Activated CD4-positive, alpha-beta T cell treated with anti-CD3 and anti-CD28 coated beads for 36 hours (primary cell): ENCODE data around the gene SLX4IP. TPM values are rescaled to one million over a fixed set of nuclear protein-coding genes. Genes with fewer than 3 reads are reported as not detected.

Experiments
- ATAC-seq: fragments of 200-7000 bp; cut with Tn5 transposase; one replicate; pipeline ENCODE4 v1.10.0; 2021; ENCODE audit warnings: mild to moderate bottlenecking, moderate library complexity
- CTCF ChIA-PET: fragments of 350-600 bp; sonication (Branson Sonifier 250); formaldehyde crosslinking; loops from one replicate; lab custom pipeline; 2021; ENCODE audit warnings: antibody characterized with exemption; lab: Charles Lee
- POLR2A ChIA-PET: fragments of 350-600 bp; sonication (Branson Sonifier 250); formaldehyde crosslinking; loops from one replicate; lab custom pipeline; 2021; ENCODE audit warnings: antibody characterized with exemption, inconsistent platforms; lab: Charles Lee
- DNase-seq: peaks from one replicate; pipeline ENCODE4 v3.0.0-alpha.2; 2020
- H3K27ac Mint-ChIP-seq: one replicate; pipeline ENCODE4 v1.8.0; 2021; ENCODE audit warnings: mixed read lengths
- H3K27me3 Mint-ChIP-seq: one replicate; pipeline ENCODE4 v1.8.0; 2021; ENCODE audit warnings: mixed read lengths
- H3K36me3 Mint-ChIP-seq: one replicate; pipeline ENCODE4 v1.8.0; 2021; ENCODE audit warnings: low read depth, mixed read lengths
- H3K4me1 Mint-ChIP-seq: one replicate; pipeline ENCODE4 v1.8.0; 2021; ENCODE audit warnings: mixed read lengths
- H3K4me3 Mint-ChIP-seq: one replicate; pipeline ENCODE4 v1.8.0; 2021; ENCODE audit warnings: mild to moderate bottlenecking, moderate library complexity, mixed read lengths
- H3K9me3 Mint-ChIP-seq: one replicate; pipeline ENCODE4 v1.8.0; 2021; ENCODE audit warnings: low read depth, mixed read lengths
- intact Hi-C, 2 experiments: fragments of 100-400 bp; cut with DNase I in 1 of 2; cut with micrococcal nuclease in 1 of 2; formaldehyde crosslinking; loops; one replicate each; pipeline versions ENCODE4 v1.14.2 to v1.15.1; 2022 to 2024; cut with DNase I, micrococcal nuclease
- total RNA-seq, 2 experiments: library from RNA; stranded (reverse); gene quantifications; one replicate each; pipeline ENCODE4 v1.2.3, GENCODE V29; 2021

The SLX4IP gene
- total RNA-seq, 2 experiments from 2014 or later: 7.4 to 7.8 TPM

GRCh38 chr20:10497791-10498190, 62.7 kb downstream of the SLX4IP start:
- ChIA-PET CTCF (no interaction called here), POLR2A (no interaction called here)
- H3K4me3 Mint-ChIP-seq: no peak overlapping the region
- no peak for ATAC-seq
- intact Hi-C loops: no loop called here
- no peak for DNase-seq
- H3K4me1 Mint-ChIP-seq: peaks cover 33% of the 10 kb centered on the region
- H3K36me3 Mint-ChIP-seq: no peaks in the 10 kb centered on the region
- H3K27ac Mint-ChIP-seq: no peak overlapping the region
- no peaks in the 10 kb centered on the region for H3K27me3 Mint-ChIP-seq
- H3K9me3 Mint-ChIP-seq: peaks cover 3% of the 10 kb centered on the region

GRCh38 chr20:10498200-10498599, 63.1 kb downstream of the SLX4IP start:
- intact Hi-C loops: no loop called here
- Mint-ChIP-seq H3K9me3 (no peaks in the 10 kb centered on the region), H3K4me3 (no peak overlapping the region), H3K27ac (no peak overlapping the region), H3K4me1 (peaks cover 36% of the 10 kb centered on the region), H3K36me3 (no peaks in the 10 kb centered on the region), H3K27me3 (no peaks in the 10 kb centered on the region)
- ATAC-seq: no peak
- no peak for DNase-seq
- ChIA-PET CTCF (no interaction called here), POLR2A (no interaction called here)

- Mint-ChIP-seq H3K9me3 (no peaks in the 10 kb centered on the region), H3K27ac (peak overlapping the region; percentile 43), H3K4me1 (peaks cover 28% of the 10 kb centered on the region), H3K36me3 (no peaks in the 10 kb centered on the region), H3K4me3 (peak overlapping the region; percentile 63), H3K27me3 (no peaks in the 10 kb centered on the region)
- ChIA-PET CTCF (interaction anchor here (1.6 kb wide), 1 partner anchor 75 kb away, joined by 7 read pairs; no protein-coding TSS in a partner anchor), POLR2A (no interaction called here)
- peak; percentile 35 for DNase-seq
- ATAC-seq: peak; percentile 52
- intact Hi-C loops: loop anchor here (5.0 kb wide), 2 partner anchors 64 to 69 kb away; partner anchors contain the start of genes MKKS (in 1 of the 2) and SLX4IP (in 1 of the 2)
Measured at GRCh38 chr20:10501402-10501801, 66.3 kb downstream of the SLX4IP start.

- peaks cover 28% of the 10 kb centered on the region for H3K4me1 Mint-ChIP-seq
- H3K27me3 Mint-ChIP-seq: no peaks in the 10 kb centered on the region
- ChIA-PET POLR2A (no interaction called here), CTCF (no interaction called here)
- ATAC-seq (peak; percentile 80), DNase-seq (peak; percentile 45)
- peak overlapping the region; percentile 43 for H3K27ac Mint-ChIP-seq
- intact Hi-C loops: loop anchor here (5.0 kb wide), 2 partner anchors 65 to 70 kb away; partner anchors contain the start of genes MKKS (in 1 of the 2) and SLX4IP (in 1 of the 2)
- H3K36me3 Mint-ChIP-seq: no peaks in the 10 kb centered on the region
- H3K9me3 Mint-ChIP-seq: no peaks in the 10 kb centered on the region
- H3K4me3 Mint-ChIP-seq: peak overlapping the region; percentile 63
Measured at GRCh38 chr20:10502098-10502526, 67.0 kb downstream of the SLX4IP start.

- no peaks in the 10 kb centered on the region for H3K9me3 Mint-ChIP-seq
- peaks cover 22% of the 10 kb centered on the region for H3K4me1 Mint-ChIP-seq
- POLR2A ChIA-PET: no interaction called here
- intact Hi-C loops: loop anchor here (5.0 kb wide), 2 partner anchors 67 to 72 kb away; partner anchors contain the start of genes MKKS (in 1 of the 2) and SLX4IP (in 1 of the 2)
- no peak overlapping the region for H3K4me3 Mint-ChIP-seq
- CTCF ChIA-PET: interaction anchor here (1.1 kb wide), 1 partner anchor 11 kb away, joined by 3 read pairs; no protein-coding TSS in a partner anchor
- DNase-seq: no peak
- no peak for ATAC-seq
- no peak overlapping the region for H3K27ac Mint-ChIP-seq
- peaks cover 1% of the 10 kb centered on the region for H3K36me3 Mint-ChIP-seq
- H3K27me3 Mint-ChIP-seq: no peaks in the 10 kb centered on the region
Measured at GRCh38 chr20:10504608-10504993, 69.5 kb downstream of the SLX4IP start.

- ChIA-PET CTCF (interaction anchor here (1.1 kb wide), 1 partner anchor 11 kb away, joined by 3 read pairs; no protein-coding TSS in a partner anchor), POLR2A (no interaction called here)
- H3K27ac Mint-ChIP-seq: no peak overlapping the region
- peaks cover 22% of the 10 kb centered on the region for H3K4me1 Mint-ChIP-seq
- H3K4me3 Mint-ChIP-seq: no peak overlapping the region
- intact Hi-C loops: loop anchor here (5.0 kb wide), 2 partner anchors 68 to 73 kb away; partner anchors contain the start of genes MKKS (in 1 of the 2) and SLX4IP (in 1 of the 2)
- ATAC-seq: no peak
- DNase-seq: no peak
- H3K9me3 Mint-ChIP-seq: no peaks in the 10 kb centered on the region
- peaks cover 1% of the 10 kb centered on the region for H3K36me3 Mint-ChIP-seq
- no peaks in the 10 kb centered on the region for H3K27me3 Mint-ChIP-seq
Measured at GRCh38 chr20:10504994-10505730, 70.1 kb downstream of the SLX4IP start.

- ChIA-PET CTCF (no interaction called here), POLR2A (no interaction called here)
- H3K4me3 Mint-ChIP-seq: no peak overlapping the region
- peaks cover 19% of the 10 kb centered on the region for H3K4me1 Mint-ChIP-seq
- DNase-seq: no peak
- H3K9me3 Mint-ChIP-seq: no peaks in the 10 kb centered on the region
- no peak overlapping the region for H3K27ac Mint-ChIP-seq
- no peaks in the 10 kb centered on the region for H3K27me3 Mint-ChIP-seq
- peaks cover 1% of the 10 kb centered on the region for H3K36me3 Mint-ChIP-seq
- no peak for ATAC-seq
- intact Hi-C loops: no loop called here
Measured at GRCh38 chr20:10505827-10506226, 70.7 kb downstream of the SLX4IP start.

GRCh38 chr20:10507052-10507451, 71.9 kb downstream of the SLX4IP start:
- intact Hi-C loops: no loop called here
- POLR2A ChIA-PET: no interaction called here
- H3K4me1 Mint-ChIP-seq: peaks cover 21% of the 10 kb centered on the region

GRCh38 chr20:10508060-10508459, 73.0 kb downstream of the SLX4IP start:
- Mint-ChIP-seq H3K27ac (no peak overlapping the region), H3K27me3 (no peaks in the 10 kb centered on the region), H3K36me3 (peaks cover 6% of the 10 kb centered on the region), H3K4me1 (peaks cover 14% of the 10 kb centered on the region), H3K9me3 (no peaks in the 10 kb centered on the region), H3K4me3 (no peak overlapping the region)
- CTCF ChIA-PET: no interaction called here
- intact Hi-C loops: no loop called here
- no peak for DNase-seq
- POLR2A ChIA-PET: no interaction called here
- no peak for ATAC-seq

More at GRCh38 chr20:10507052-10507451, 71.9 kb downstream of the SLX4IP start:
- no peaks in the 10 kb centered on the region for H3K27me3 Mint-ChIP-seq
- DNase-seq: no peak
- H3K27ac Mint-ChIP-seq: no peak overlapping the region
- H3K36me3 Mint-ChIP-seq: peaks cover 6% of the 10 kb centered on the region
- CTCF ChIA-PET: no interaction called here
- no peak for ATAC-seq
- no peaks in the 10 kb centered on the region for H3K9me3 Mint-ChIP-seq
- H3K4me3 Mint-ChIP-seq: no peak overlapping the region

- H3K9me3 Mint-ChIP-seq: no peaks in the 10 kb centered on the region
- H3K4me1 Mint-ChIP-seq: peaks cover 17% of the 10 kb centered on the region
- H3K27me3 Mint-ChIP-seq: no peaks in the 10 kb centered on the region
- CTCF ChIA-PET: no interaction called here
- DNase-seq (no peak), ATAC-seq (no peak)
- POLR2A ChIA-PET: no interaction called here
- no peak overlapping the region for H3K4me3 Mint-ChIP-seq
- intact Hi-C loops: no loop called here
- H3K27ac Mint-ChIP-seq: no peak overlapping the region
- peaks cover 6% of the 10 kb centered on the region for H3K36me3 Mint-ChIP-seq
Measured at GRCh38 chr20:10508468-10509251, 73.6 kb downstream of the SLX4IP start.

GRCh38 chr20:10509376-10509775, 74.3 kb downstream of the SLX4IP start:
- intact Hi-C loops: no loop called here
- Mint-ChIP-seq H3K4me3 (no peak overlapping the region), H3K27me3 (no peaks in the 10 kb centered on the region), H3K36me3 (peaks cover 6% of the 10 kb centered on the region), H3K9me3 (no peaks in the 10 kb centered on the region), H3K27ac (no peak overlapping the region), H3K4me1 (peaks cover 24% of the 10 kb centered on the region)
- POLR2A ChIA-PET: no interaction called here
- ATAC-seq (no peak), DNase-seq (no peak)
- CTCF ChIA-PET: no interaction called here
